HG03432 (cell line): ENCODE data around the gene TNIP1.
A peak's percentile ranks its signal among the peaks of the same experiment; 100 is the strongest.

Source experiments
- ATAC-seq: cut with Tn5 transposase; IDR thresholded peaks from one replicate; pipeline ENCODE4 v1.9.1; 2021; ENCODE audit warnings: mild to moderate bottlenecking, moderate library complexity; ENCODE audit not compliant: unreplicated experiment

TNIP1 gene, protein sequence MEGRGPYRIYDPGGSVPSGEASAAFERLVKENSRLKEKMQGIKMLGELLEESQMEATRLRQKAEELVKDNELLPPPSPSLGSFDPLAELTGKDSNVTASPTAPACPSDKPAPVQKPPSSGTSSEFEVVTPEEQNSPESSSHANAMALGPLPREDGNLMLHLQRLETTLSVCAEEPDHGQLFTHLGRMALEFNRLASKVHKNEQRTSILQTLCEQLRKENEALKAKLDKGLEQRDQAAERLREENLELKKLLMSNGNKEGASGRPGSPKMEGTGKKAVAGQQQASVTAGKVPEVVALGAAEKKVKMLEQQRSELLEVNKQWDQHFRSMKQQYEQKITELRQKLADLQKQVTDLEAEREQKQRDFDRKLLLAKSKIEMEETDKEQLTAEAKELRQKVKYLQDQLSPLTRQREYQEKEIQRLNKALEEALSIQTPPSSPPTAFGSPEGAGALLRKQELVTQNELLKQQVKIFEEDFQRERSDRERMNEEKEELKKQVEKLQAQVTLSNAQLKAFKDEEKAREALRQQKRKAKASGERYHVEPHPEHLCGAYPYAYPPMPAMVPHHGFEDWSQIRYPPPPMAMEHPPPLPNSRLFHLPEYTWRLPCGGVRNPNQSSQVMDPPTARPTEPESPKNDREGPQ

GRCh38 chr5:151080613-151081430 is at the start of gene TNIP1:
TSS of gene TNIP1 (minus strand) at chr5:151081034. CDS start at chr5:151065095, 15,939 bp downstream.
- ATAC-seq = peak; percentile 83

- ATAC-seq = no peak
Observed at GRCh38 chr5:151130235-151130921, 49.5 kb upstream of the TNIP1 start.

DNA sequence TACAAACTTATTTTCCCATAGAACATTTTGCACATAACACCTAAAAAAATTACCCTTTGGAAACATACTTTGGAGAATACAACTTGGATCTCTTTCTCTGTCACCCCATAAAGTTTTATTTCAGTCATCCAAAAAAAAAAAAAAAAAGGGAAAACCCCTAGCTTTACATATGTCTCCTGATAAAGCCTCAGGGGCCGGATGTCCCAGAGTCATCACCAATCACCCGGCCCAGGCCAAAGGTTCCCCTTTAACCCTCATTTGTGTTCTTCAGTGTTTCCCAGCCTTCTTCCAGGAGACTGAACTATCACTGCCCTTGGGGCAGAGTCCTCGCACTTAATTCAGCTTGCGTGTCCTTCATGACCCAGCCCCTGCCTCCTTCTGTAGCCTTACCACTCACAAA is 48.0 kb upstream of the TNIP1 start:
- no peak for ATAC-seq

DNA sequence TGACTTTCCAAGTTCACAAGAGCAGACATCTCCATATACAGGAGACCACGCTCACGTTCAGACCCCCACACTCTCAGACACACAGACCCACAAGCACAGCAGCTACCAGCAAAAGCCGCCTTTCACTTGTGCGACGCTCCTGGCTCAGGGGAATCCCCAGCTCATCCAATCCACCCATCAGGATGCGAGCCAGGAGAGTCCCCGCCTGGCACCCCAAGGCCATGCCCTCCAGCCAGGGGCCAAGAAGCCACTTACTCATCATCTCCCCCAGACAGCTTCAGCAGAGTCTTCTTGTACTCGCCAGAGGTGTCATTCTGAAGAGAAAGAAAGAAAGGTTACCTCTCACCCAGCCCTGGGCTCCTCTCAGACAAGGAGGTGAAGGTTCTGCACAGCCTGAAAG is 47.1 kb upstream of the TNIP1 start:
- ATAC-seq = no peak

GRCh38 chr5:151126199-151126645 is 45.4 kb upstream of the TNIP1 start:
- peak; percentile 32 for ATAC-seq

- ATAC-seq = peak; percentile 17
Observed at GRCh38 chr5:151125421-151125820, 44.6 kb upstream of the TNIP1 start.

GRCh38 chr5:151123897-151124751 is 43.3 kb upstream of the TNIP1 start:
- ATAC-seq = peak; percentile 87

- no peak for ATAC-seq
Observed at GRCh38 chr5:151122828-151123227, 42.0 kb upstream of the TNIP1 start.

DNA sequence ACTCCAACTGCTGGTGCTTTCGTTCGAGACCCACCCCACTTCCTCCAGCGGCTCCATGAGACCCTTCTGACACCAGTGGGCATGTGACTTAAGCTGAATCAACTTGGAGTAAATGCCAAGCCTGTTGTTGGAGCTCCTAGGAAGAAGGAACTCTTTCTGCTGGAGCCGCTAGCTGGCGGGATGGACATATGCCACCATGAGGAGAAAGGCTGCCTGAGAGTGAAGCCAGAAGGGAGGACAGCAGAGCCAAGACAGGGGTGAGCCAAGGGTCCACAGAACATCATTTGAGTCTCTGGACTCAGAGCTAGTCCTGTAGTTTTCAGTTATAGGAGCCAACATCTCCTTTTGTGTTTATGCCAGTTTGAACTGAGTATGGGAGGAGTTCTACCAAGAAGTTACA is 40.8 kb upstream of the TNIP1 start:
- no peak for ATAC-seq

DNA sequence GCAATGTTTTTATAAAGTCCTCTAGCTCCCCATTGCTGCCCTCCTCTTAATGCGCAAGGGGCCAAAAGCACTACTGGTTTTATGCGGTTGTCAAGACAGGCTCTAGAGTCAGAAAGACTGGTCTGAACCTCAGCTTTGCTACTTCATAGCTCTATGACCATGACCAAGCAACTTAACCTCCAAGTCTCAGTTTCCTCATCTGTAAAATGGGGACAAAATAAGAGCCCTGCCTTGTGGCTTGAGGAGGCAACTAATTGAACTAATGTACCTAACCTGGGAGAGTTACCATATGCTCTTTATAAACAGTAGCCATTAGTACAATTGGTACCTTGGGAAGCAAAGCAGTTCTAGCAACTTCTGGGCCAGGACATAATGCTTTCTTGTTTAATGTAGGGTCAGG is 40.3 kb upstream of the TNIP1 start:
- no peak for ATAC-seq

DNA sequence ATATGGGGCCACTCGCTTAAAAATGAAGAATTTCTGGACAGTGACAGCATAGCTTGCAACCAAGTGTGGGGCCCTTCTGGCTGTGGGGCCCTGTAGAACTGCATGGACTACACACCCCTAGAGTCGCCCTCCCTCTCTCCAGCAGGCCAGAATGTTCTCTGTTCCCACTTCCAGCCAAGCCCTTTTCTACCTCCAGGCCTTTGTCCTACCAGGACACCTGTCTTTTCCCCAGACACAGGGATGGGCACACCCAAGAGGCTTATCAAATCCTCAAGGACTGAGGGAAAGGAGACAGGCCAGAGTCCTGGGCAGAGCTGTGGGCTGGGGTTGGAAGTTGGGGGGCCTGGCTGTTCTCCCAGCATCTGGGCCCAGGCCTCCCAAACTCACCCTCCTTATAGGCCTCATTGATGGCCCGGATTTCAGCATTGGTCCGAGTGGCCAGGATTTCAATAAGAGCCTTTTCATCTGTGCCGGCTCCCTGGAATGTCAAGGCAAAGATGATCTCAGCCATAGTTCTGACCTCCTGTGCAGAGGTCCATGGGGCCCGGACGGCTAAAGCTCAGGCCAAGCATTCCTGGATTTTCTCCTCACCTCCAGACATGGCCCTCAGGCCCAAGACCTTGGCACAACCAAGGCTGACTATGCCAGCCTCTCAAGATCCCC is 38.2 kb upstream of the TNIP1 start:
- ATAC-seq = no peak

- peak; percentile 67 for ATAC-seq
Observed at GRCh38 chr5:151115272-151115905, 34.6 kb upstream of the TNIP1 start.

DNA sequence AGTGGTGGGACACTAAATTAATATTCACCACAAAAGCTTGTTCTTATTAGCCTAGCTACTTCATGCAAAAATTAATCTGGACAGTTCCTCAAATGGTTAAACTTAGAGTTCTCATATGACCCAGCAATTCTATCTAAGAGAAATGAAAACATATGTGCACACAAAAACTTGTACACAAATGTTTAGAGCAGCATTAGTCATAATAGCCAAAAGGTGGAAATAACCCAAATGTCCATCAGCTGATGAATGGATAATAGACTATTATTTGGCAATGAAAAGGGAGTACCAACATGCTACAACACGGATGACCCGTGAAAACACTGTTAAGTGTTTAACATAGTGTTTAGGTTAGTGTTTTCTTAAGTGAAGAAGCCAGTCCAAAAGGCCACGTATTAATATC is 32.8 kb upstream of the TNIP1 start:
- ATAC-seq = no peak

- no peak for ATAC-seq
Observed at GRCh38 chr5:151110992-151111391, 30.2 kb upstream of the TNIP1 start.

GRCh38 chr5:151110122-151110681 is 29.4 kb upstream of the TNIP1 start:
- ATAC-seq = peak; percentile 39

GRCh38 chr5:151108566-151108965 is 27.7 kb upstream of the TNIP1 start:
- no peak for ATAC-seq

- ATAC-seq = no peak
Observed at GRCh38 chr5:151107738-151108520, 27.1 kb upstream of the TNIP1 start.

DNA sequence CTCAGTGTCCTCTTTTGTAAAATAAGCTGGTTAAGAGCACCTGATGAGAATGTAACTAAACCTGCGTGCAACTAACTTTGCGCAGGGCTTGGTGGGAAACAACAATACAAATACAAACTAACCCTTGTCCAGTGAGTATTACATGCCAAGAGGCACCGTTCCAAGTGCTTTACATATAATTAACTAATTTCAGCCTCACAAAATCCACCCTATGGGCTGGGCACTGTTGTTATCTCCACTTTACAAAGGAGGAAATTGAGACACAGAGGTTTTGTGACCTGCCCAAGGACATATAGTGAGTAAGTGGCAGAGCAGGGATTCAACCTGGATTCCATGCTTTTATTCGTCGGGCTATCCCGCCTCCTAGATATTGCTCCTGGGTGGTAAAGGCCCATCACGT is 26.2 kb upstream of the TNIP1 start:
- ATAC-seq = no peak
